HUES48 (cell line): Measurements from ENCODE around the gene TBC1D30.

ENCODE experiments used
- H3K27ac ChIP-seq: one replicate; pipeline ENCODE4 v1.7.0; 2013; ENCODE audit warnings: low read depth, low read length, inconsistent platforms
- H3K27me3 ChIP-seq: 2 replicates; pipeline ENCODE4 v1.6.1; 2013; ENCODE audit warnings: mild to moderate bottlenecking, low read length; ENCODE audit not compliant: control insufficient read depth, insufficient read depth
- H3K36me3 ChIP-seq: 2 replicates; pipeline ENCODE4 v1.6.1; 2013; ENCODE audit warnings: low read length; ENCODE audit not compliant: control insufficient read depth, insufficient read depth
- H3K4me1 ChIP-seq: 2 replicates; pipeline ENCODE4 v1.6.1; 2013; ENCODE audit warnings: mild to moderate bottlenecking, low read length; ENCODE audit not compliant: control insufficient read depth, insufficient read depth
- H3K4me3 ChIP-seq: 2 replicates; pipeline ENCODE4 v1.5.1; 2013; ENCODE audit warnings: mild to moderate bottlenecking, low read depth, low read length
- H3K9ac ChIP-seq: 2 replicates; pipeline ENCODE4 v1.6.1; 2013; ENCODE audit warnings: mild to moderate bottlenecking, low read depth, low read length, moderate library complexity
- H3K9me3 ChIP-seq: 2 replicates; pipeline ENCODE4 v1.6.1; 2013; ENCODE audit warnings: low read length; ENCODE audit not compliant: control insufficient read depth, insufficient read depth

The TBC1D30 gene

DNA sequence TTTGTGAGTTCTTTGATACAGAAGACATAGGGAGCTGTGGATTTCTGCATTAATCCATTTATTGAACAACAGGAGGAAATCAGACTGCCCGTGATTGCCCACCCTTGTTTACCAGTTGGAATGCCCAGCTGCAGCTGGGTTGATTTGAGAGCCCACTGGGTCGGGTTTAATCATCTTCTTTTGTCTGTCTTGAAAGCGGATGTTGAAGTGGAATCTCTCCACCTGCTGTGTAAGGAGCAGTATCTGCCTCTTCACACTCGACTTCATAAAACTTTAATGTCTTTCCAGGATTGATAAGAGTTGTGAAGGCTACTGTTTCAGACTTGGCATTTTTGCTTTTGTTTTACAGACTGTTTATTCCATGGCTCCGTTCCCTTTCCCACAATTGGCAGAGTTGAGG, 39.9 kb downstream of the TBC1D30 start:
- Histone ChIP-seq H3K36me3 (no peaks in the 10 kb centered on the region), H3K9ac (no peak overlapping the region), H3K27me3 (no peaks in the 10 kb centered on the region), H3K4me3 (no peak overlapping the region), H3K4me1 (peaks cover 13% of the 10 kb centered on the region; the same call in 1 of the 2 replicates), H3K9me3 (no peaks in the 10 kb centered on the region), H3K27ac (no peak overlapping the region)

DNA sequence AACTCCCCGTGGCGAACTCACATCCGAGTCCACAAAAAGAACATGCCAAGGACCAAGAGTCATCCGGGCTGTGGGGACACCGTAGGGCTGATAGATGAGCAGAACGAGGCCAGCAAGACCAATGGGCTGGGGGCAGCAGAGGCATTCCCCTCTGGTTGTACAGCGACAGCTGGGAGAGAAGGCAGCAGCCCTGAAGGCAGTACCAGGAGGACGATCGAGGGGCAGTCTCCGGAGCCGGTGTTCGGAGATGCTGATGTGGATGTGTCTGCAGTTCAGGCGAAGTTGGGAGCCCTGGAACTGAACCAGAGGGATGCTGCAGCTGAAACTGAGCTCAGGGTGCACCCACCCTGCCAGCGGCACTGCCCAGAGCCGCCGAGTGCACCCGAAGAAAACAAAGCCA, 50.7 kb downstream of the TBC1D30 start:
- Histone ChIP-seq H3K4me3 (no peak overlapping the region), H3K9ac (no peak overlapping the region), H3K4me1 (no peaks in the 10 kb centered on the region), H3K27ac (no peak overlapping the region), H3K27me3 (no peaks in the 10 kb centered on the region), H3K36me3 (no peaks in the 10 kb centered on the region), H3K9me3 (no peaks in the 10 kb centered on the region)

DNA sequence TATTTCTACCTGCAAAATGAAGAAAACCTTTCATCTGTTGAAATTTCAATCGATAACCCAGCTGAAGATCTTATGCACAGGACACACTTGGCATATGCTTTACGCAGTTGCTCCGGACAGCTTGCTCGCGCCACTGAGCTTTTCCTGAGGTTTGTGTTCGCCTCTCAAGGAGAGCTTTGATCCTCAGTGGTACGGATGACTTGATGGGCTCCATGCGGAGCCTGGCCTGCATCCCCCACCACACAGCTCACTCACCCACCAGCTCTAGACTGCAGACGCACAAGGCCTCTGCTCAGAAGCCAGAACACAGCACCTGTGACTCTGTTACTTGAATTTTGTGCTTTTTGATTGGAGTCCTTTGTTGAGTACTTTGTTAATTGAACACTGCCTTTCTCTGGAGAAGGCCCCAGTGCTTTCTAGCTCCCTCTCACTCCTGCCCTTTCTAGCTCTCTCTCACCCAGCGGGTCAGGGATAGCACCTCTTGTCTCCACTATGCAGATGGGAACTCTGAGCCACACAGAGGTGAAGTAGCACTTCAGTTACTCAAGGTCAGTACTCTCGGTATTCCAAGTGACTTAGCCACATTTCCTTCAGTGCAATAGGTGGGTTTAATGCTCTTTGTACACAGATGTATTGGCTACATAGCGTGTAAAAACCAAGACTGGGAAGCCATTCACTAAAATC, 52.1 kb downstream of the TBC1D30 start:
- Histone ChIP-seq H3K27ac (no peak overlapping the region), H3K27me3 (no peaks in the 10 kb centered on the region), H3K9ac (no peak overlapping the region), H3K4me1 (no peaks in the 10 kb centered on the region), H3K9me3 (no peaks in the 10 kb centered on the region), H3K36me3 (no peaks in the 10 kb centered on the region), H3K4me3 (no peak overlapping the region)

DNA sequence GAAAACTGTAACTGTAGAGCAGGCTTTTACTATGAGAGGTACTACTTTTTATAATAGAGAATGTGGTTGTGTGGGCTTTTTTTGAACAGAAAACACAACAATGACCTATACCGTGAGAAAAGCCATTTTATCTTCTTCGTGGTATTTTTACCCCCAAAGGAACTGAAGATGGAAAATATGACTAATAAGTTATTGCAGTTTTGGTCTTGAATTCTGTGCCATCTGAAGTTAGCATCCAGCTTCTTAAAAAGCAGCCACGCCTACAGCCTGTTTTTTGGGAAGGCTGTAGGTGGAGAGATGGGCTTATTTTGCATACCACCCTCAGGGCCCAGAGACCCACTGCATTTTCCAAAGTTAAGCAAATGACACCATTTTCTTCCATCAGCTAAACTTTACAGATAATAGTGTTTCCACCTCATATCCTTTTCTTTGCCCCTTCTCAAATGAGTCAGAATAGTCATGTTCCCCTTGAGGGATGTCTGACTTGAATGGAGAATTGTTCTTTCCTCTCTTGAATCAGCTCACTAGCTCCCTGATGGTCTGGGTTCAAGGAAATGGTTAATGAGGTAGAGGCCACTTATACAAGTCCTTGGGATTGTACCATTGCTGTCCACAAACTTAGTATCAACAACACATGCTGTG, 53.0 kb downstream of the TBC1D30 start:
- Histone ChIP-seq H3K4me3 (no peak overlapping the region), H3K4me1 (no peaks in the 10 kb centered on the region), H3K36me3 (no peaks in the 10 kb centered on the region), H3K27ac (no peak overlapping the region), H3K27me3 (no peaks in the 10 kb centered on the region), H3K9me3 (no peaks in the 10 kb centered on the region), H3K9ac (no peak overlapping the region)

DNA sequence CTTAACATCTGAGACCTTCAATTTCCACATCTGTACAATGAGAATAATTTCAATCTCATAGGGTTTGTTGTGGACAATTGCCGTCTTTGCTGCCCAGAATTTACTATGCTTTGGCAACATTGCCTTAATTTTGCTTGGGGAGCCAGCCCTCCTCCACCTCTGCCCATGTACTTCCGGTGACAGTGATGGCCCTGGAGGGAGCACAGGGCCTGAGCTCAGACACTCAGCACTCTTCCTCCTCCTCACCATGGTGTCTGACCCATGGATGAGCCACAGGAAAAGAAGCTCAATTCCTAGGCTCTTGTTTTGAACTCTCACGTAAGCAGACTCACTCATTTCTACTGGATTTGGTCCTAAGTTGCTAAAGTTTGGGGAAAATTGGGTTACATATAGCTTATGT, 58.2 kb downstream of the TBC1D30 start:
- Histone ChIP-seq H3K4me3 (no peak overlapping the region), H3K36me3 (no peaks in the 10 kb centered on the region), H3K9me3 (no peaks in the 10 kb centered on the region), H3K9ac (no peak overlapping the region), H3K27me3 (no peaks in the 10 kb centered on the region), H3K27ac (no peak overlapping the region), H3K4me1 (peaks cover 3% of the 10 kb centered on the region)

DNA sequence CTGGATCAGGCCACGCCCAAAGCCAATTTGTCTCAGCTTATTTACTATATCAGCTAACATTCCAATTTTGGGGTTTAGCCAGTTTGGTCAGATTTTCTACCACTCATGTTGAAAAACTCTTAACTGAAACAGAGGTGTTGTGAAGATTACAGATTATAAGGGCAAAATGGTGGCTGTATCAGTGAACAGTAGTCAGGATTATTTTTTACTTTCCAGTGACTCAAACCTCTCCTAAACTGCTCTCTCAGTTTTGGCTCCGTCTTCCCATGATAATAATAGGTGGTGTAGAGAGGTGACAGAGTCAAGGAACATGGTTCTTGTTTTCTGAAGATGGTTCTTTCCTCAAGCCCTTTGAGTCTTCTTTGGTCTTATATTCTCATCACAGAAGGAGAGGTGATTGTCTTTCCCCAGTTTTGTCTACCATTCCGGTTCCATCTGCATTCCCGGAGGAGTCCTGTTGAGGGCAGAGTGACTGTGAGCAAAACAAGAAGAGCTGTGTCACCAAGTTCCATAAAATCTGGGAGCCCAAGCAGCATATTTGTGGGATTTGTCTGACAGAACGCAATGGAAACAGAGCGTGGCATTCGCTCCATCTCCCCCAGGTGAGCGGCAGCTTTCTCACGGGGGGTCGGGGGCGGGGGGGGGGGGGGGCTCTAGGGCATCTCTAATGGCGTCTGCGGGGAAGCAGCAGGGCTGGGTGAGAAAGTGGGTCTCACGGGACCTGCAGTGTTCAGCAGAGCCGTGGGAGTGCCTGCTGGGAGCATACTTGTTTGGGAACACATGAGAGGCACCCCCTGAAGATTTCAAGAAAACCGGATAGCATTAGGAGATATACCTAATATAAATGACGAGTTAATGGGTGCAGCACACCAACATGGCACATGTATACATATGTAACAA, 59.1 kb downstream of the TBC1D30 start:
- Histone ChIP-seq H3K9me3 (no peaks in the 10 kb centered on the region), H3K4me3 (no peak overlapping the region), H3K9ac (no peak overlapping the region), H3K36me3 (no peaks in the 10 kb centered on the region), H3K27me3 (no peaks in the 10 kb centered on the region), H3K27ac (no peak overlapping the region), H3K4me1 (peaks cover 5% of the 10 kb centered on the region)

DNA sequence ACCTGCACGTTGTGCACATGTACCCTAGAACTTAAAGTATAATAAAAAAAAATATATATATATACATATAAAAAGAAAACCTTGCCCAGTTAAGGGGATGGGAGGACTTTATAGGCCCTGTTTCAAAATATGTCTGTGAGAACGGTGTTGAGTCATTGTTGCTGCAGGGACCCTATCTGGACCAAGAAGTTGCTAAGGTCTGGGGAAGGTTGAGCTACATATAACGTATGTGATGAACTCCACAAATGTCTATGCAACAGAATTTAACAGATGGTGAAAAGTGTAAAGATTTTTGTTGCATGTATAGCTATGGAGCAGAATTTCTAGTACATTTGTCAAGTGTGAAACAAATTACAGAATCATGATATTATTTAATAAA, 59.7 kb downstream of the TBC1D30 start:
- Histone ChIP-seq H3K4me1 (peaks cover 9% of the 10 kb centered on the region), H3K27ac (no peak overlapping the region), H3K9me3 (no peaks in the 10 kb centered on the region), H3K9ac (no peak overlapping the region), H3K36me3 (no peaks in the 10 kb centered on the region), H3K27me3 (no peaks in the 10 kb centered on the region), H3K4me3 (no peak overlapping the region)

DNA sequence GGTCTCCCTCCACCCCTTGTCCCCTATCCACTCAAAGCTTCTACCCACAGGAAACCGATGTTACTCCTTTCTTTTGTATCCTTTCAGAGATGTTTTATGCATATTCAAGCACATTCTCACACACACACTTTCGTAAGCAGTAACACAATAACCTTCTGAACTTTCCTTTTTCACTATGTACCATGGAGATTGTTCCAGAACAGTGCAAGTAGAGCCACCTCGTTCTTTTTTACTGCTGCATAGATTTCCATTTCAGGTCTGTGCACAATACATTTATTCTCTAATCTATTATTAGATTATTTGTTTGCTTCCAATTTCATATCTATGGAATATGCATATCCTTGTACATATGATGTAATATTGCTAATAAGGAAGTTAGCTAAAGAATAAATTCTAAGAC, 60.3 kb downstream of the TBC1D30 start:
- Histone ChIP-seq H3K4me3 (no peak overlapping the region), H3K27ac (no peak overlapping the region), H3K27me3 (no peaks in the 10 kb centered on the region), H3K9me3 (no peaks in the 10 kb centered on the region), H3K36me3 (no peaks in the 10 kb centered on the region), H3K4me1 (peaks cover 15% of the 10 kb centered on the region), H3K9ac (no peak overlapping the region)

DNA sequence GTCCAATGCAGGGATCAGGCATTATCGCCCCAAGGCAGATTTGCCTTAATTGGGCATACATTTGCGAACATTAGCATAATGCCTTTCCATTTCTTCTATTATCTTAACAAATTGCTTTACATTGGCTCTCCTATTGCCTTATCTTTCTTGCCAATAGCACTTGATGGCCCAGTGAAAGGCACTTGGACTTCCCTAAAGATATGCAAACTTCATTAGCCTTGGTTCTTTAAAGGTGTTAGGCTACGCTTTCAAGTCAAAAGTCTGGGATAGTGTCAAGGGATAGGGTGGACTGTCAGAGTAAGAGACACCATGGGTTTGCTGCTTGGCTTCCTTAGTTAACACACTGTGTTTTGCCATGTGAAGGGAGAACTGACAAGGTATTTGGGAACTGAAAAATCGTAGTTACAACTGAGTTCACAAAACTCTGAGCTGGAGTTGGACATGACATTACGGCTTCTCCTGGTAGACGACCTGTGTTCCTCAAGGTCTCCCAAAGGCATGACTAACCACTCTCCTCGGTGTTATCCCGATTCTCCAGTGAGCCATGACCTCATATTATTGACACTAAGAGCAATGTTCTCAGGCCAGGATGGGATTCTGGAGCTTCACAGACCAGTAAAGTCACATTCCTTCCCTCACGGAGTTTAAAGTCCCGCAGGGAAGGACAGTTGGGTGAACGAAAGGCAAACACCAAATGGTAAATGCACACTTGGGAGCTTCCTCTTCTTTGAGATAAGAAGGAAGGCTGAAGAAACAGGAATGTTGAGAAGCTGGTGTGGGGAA, 65.2 kb downstream of the TBC1D30 start:
- 0 out of 2 replicates have a peak overlapping the region, but pooled peaks have one; percentile 10 for H3K4me3 ChIP-seq
- peaks cover 26% of the 10 kb centered on the region for H3K4me1 ChIP-seq
- H3K36me3 ChIP-seq = no peaks in the 10 kb centered on the region
- H3K9me3 ChIP-seq = no peaks in the 10 kb centered on the region
- no peaks in the 10 kb centered on the region for H3K27me3 ChIP-seq
- no peak overlapping the region for H3K9ac ChIP-seq
- H3K27ac ChIP-seq = peak overlapping the region; percentile 71

DNA sequence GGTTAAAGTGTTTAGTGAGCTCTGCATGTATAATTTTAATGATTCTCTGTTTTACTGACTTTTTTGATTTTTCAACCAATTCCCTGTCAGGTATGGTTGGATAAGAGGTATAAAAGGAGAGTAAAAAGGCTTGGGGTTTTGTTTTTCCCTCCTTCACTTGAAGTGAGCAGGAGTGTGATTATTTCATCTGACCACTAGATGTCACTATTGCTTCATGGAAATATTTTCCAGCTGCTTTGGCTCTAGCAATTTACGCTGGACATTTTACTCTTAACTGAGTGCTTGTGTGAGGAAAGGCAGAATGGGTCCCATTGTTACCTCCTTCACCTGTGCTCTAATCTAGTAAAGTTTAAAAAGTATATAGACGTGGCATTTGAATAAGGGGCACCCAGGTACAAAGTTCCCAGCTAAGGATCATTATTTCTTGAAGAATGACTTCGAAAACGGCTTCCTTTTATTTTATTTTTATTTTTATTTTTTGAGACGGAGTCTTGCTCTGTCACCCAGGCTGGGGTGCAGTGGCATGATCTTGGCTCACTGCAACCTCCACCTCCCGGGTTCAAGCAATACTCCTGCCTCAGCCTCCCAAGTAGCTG, 66.5 kb downstream of the TBC1D30 start:
- H3K27me3 ChIP-seq = no peaks in the 10 kb centered on the region
- H3K4me3 ChIP-seq = no peak overlapping the region
- no peak overlapping the region for H3K27ac ChIP-seq

More for the DNA sequence above, 66.5 kb downstream of the TBC1D30 start:
- no peaks in the 10 kb centered on the region for H3K9me3 ChIP-seq
- no peak overlapping the region for H3K9ac ChIP-seq
- H3K36me3 ChIP-seq = no peaks in the 10 kb centered on the region
- peaks cover 26% of the 10 kb centered on the region for H3K4me1 ChIP-seq
